C4-2B (cell line): ENCODE data around the gene USP38.

ENCODE experiments used
- CTCF ChIP-seq: fragments of 450-650 bp; conservative IDR thresholded peaks from 2 replicates; pipeline ENCODE4 v1.5.1; 2017; ENCODE audit warnings: mild to moderate bottlenecking
- ZFX ChIP-seq: fragments of 450-650 bp; IDR thresholded peaks from 2 replicates; pipeline ENCODE4 v1.6.1; 2017

GRCh38 chr4:143203577-143203976, 18.9 kb downstream of the USP38 start:
- TF ChIP-seq CTCF (no peak), ZFX (no peak)
